GM23248 (cell line): Measurements from ENCODE around the gene EHBP1.

Experiments used
- EZH2 ChIP-seq: fragments of 200-600 bp; sonication (generic); IDR thresholded peaks from 2 replicates; pipeline ENCODE4 v1.6.1; 2018; ENCODE audit warnings: antibody characterized with exemption, mild to moderate bottlenecking; ENCODE audit not compliant: insufficient read depth, poor library complexity, severe bottlenecking
- EZH2phosphoT487 ChIP-seq: fragments of 200-600 bp; sonication (generic); IDR thresholded peaks from 2 replicates; pipeline ENCODE4 v1.6.1; 2018; ENCODE audit warnings: antibody characterized with exemption, moderate library complexity, mild to moderate bottlenecking, low read depth; ENCODE audit not compliant: insufficient read depth

GRCh38 chr2:63023444-63023843 lies 317.9 kb downstream of the EHBP1 start:
- TF ChIP-seq EZH2 (no peak), EZH2phosphoT487 (no peak)
